HS-5 (cell line): ENCODE data around the gene FAM181B.

Experiments used
- DNase-seq: peaks from one replicate; pipeline ENCODE4 v3.0.0-alpha.2; 2012; ENCODE audit warnings: low read depth

The FAM181B gene

GRCh38 chr11:82733444-82734119 lies at the start of gene FAM181B:
Gene FAM181B, minus strand, starts transcription at chr11:82733864. Its CDS starts 135 bp downstream, at chr11:82733729.
- no peak for DNase-seq

- DNase-seq = no peak
Observed at GRCh38 chr11:82782825-82783374, 49.2 kb upstream of the FAM181B start.

- DNase-seq = no peak
Observed at GRCh38 chr11:82778776-82779175, 45.1 kb upstream of the FAM181B start.

GRCh38 chr11:82776377-82776776 lies 42.7 kb upstream of the FAM181B start:
- no peak for DNase-seq

GRCh38 chr11:82775736-82776346 lies 42.2 kb upstream of the FAM181B start:
- DNase-seq = peak; percentile 11

GRCh38 chr11:82775218-82775617 lies 41.6 kb upstream of the FAM181B start:
- no peak for DNase-seq

- DNase-seq = no peak
Observed at GRCh38 chr11:82771781-82772180, 38.1 kb upstream of the FAM181B start.

- DNase-seq = no peak
Observed at GRCh38 chr11:82767123-82767522, 33.5 kb upstream of the FAM181B start.

- DNase-seq = no peak
Observed at GRCh38 chr11:82765466-82766034, 31.9 kb upstream of the FAM181B start.

- DNase-seq = no peak
Observed at GRCh38 chr11:82763167-82763566, 29.5 kb upstream of the FAM181B start.

- DNase-seq = no peak
Observed at GRCh38 chr11:82759649-82760048, 26.0 kb upstream of the FAM181B start.

- DNase-seq = no peak
Observed at GRCh38 chr11:82757660-82758357, 24.1 kb upstream of the FAM181B start.

- no peak for DNase-seq
Observed at GRCh38 chr11:82756765-82757639, 23.3 kb upstream of the FAM181B start.

GRCh38 chr11:82754410-82754809 lies 20.7 kb upstream of the FAM181B start:
- DNase-seq = no peak

- no peak for DNase-seq
Observed at GRCh38 chr11:82753921-82754320, 20.3 kb upstream of the FAM181B start.

- DNase-seq = no peak
Observed at GRCh38 chr11:82752801-82753200, 19.1 kb upstream of the FAM181B start.

- no peak for DNase-seq
Observed at GRCh38 chr11:82750643-82751139, 17.0 kb upstream of the FAM181B start.

- no peak for DNase-seq
Observed at GRCh38 chr11:82747471-82747870, 13.8 kb upstream of the FAM181B start.

GRCh38 chr11:82738091-82738490 lies 4.4 kb upstream of the FAM181B start:
- no peak for DNase-seq

- no peak for DNase-seq
Observed at GRCh38 chr11:82734120-82734479, 436 bp upstream of the FAM181B start.

- no peak for DNase-seq
Observed at GRCh38 chr11:82732734-82733443, 775 bp downstream of the FAM181B start.
